ENCODE results near the gene NOSIP.

NOSIP gene

GRCh38 chr19:49552749-49553148 lies 27.6 kb downstream of the NOSIP start:
- no peak overlapping the region for H3K27ac ChIP-seq
- TF ChIP-seq CTCF (conservative IDR thresholded peaks at IDR 0.05), result no peak

DNA sequence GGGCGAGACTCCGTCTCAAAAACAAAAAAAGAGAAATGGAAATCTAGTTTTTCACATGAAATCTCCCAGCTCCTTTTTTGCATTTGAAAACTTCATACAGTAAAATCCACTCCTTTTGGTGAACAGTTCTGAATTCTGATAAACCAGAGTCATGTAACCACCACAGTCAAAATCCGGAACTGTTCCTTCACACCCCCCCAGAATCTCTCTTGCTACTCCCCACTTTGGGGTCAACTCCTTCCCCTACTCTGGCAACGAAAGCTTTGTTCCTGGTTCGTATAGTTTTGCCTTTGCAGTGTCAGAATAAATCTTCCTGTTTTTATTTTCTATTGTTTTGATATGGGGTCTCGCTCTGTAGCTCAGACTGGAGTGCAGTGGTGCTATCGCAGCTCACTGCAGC lies 28.8 kb downstream of the NOSIP start:
- no peak overlapping the region for H3K27ac ChIP-seq
- no peak for TF ChIP-seq CTCF (conservative IDR thresholded peaks at IDR 0.05)

- no peak for TF ChIP-seq CTCF (conservative IDR thresholded peaks at IDR 0.05)
Observed at GRCh38 chr19:49549045-49549444, 31.3 kb downstream of the NOSIP start.

DNA sequence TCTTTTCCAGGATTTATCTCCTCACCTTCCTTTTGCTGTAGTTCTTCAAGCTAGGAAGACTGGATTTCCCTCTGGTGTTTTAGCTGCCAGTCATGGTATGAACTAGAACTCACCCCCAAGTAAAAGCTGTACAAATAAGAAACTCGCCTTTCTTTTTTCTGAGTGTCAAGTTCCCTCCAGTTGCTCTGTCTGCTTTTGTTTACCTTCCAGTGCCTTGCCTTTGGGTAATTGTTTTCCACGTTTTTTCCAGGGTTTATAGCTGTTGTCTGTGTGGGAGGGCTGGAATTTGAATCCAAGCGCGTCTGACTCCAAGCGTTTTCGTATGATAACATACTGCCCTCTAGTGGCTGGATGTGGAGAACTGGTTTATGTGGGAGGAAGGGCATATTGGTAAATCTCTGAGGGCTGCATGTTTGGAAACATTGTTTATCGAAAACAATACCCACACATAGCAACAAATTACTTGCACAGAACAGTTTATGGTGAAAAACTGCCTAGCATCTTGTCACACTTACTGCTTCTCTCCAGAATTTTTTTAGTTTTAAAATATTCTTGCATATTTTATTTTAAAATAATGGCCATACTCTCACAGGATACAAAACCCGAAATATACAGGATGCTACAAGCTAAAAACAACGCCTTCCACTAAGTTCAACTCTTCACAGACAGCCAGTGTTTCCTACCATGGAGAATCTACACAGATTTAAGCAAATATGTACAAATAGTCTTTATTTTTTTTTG lies 33.4 kb downstream of the NOSIP start:
- peak overlapping the region; percentile 49 for H3K27ac ChIP-seq
- TF ChIP-seq CTCF (conservative IDR thresholded peaks at IDR 0.05), result peak; percentile 90

More at GRCh38 chr19:49549045-49549444, 31.3 kb downstream of the NOSIP start:
- H3K27ac ChIP-seq, result no peak overlapping the region

DNA sequence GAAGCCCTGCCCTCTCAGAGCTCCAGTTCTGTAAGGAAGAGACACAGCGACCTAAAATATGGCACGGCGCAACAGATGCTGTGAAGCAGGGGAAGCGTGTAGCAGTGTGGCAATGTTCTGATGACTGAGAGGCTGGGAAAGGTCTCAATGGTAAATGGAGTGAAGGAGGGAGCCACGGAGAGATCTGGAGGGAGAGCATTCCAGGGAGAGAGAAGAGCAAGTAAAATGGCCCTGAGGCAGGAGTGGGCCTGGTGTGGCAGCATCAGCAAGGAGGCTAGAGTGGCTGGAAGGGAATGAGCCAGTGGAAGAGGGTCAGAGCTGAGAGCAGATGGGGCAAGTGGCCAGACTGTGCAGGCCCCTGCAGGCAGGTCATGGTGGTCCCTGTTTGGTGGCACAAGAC lies 36.2 kb downstream of the NOSIP start:
- no peak overlapping the region for H3K27ac ChIP-seq
- no peak for TF ChIP-seq CTCF (conservative IDR thresholded peaks at IDR 0.05)

DNA sequence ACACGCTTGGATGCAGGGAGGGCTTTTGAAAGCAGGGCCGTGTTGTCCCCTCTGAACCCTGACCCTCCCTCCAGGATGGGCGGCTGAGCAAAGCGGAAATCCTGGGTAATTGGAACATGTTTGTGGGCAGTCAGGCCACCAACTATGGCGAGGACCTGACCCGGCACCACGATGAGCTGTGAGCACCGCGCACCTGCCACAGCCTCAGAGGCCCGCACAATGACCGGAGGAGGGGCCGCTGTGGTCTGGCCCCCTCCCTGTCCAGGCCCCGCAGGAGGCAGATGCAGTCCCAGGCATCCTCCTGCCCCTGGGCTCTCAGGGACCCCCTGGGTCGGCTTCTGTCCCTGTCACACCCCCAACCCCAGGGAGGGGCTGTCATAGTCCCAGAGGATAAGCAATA lies 37.3 kb downstream of the NOSIP start:
- H3K27ac ChIP-seq, result no peak overlapping the region
- no peak for TF ChIP-seq CTCF (conservative IDR thresholded peaks at IDR 0.05)

DNA sequence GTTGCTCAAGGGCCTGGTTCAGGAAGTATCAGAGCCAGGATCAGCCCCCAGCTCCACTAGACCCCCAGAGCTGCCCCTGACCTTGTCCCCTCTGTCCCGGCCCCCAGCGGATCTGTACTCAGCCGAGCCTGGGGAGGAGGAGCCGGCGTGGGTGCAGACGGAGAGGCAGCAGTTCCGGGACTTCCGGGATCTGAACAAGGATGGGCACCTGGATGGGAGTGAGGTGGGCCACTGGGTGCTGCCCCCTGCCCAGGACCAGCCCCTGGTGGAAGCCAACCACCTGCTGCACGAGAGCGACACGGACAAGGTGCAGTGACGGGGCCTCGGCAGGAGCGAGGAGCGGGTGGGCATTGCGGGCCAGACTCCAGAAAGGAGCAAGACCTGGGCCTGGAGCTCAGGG lies 37.9 kb downstream of the NOSIP start:
- H3K27ac ChIP-seq, result no peak overlapping the region
- TF ChIP-seq CTCF (conservative IDR thresholded peaks at IDR 0.05), result no peak

Measured in VCaP (cell line).